Measurements from ENCODE around the gene NTS.
A peak's percentile ranks its signal among the peaks of the same experiment; 100 is the strongest.

The NTS gene

DNA sequence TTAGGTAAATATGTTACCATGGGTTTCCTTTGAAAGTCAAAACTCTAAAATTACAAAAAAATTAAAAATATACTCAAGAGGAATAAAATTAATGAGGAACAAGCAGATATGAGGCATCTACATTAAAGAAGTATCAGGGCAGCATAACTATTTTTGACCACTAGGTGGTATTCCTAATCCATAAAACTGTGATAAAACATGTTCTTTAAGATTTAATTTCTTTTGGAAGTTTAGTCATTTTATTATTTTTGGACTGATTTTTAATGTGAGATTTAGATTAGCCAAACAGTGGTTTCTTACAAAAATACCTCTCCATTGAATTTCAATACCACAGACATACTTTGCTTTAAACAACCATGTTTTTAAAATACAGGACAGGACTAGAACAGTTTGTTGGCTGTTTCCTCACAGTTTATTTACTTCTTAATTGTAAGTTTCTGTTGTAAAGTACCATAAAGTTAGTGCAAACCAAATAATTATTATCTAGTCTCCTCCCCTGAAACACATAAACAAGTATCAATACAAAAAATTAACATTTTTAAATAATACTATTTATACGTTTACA, 49.8 kb downstream of the NTS start:
- DNase-seq (ENCODE audit: low spot score), result peak; percentile 10

DNA sequence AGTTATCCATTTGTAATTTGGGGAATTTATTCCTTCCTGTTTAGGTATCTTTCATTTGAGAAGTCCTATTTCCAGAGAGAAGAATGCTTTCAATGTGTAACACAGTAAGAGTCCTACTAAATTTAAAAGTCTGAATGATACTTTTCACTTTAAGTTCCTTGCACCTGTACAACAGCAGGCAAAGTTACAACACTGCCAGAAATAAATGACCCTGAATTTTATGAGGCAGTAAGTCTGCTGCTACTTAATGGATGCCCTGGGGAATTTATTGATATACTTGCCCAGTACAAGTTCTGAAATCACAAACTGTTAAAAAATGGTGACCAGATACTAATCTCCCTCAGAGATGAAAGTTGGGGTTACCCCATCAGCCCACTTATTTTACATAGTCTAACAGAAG, 53.1 kb downstream of the NTS start:
- no peak for DNase-seq (ENCODE audit: low spot score)
